Hematopoietic multipotent progenitor cell treated with erythropoietin and hydrocortisone succinate and interleukin-3 and kit ligand, for 17 days (in vitro differentiated cells): Measurements from ENCODE around the gene NPR2.

Experiments
- DNase-seq: peaks from one replicate; pipeline ENCODE4 v3.0.0-alpha.2; 2015; ENCODE audit warnings: low spot score

NPR2 gene

DNA sequence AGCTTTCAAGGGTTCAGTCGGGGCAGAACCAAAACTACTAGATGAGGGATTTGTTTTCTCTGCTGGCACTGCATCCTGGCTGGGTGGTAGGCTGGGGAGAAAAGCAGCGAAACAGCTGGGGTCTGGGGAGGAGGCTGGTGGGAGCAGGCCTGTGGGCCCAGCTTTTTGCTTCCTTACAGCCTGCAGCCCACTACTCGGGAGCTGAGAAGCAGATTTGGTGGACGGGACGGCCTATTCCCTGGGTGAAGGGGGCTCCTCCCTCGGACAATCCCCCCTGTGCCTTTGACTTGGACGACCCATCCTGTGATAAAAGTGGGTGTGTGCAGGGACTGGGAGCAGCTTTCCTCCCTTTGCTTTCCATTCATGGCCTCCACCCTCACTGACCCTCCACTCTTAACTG is 9.1 kb downstream of the NPR2 start:
- no peak for DNase-seq

DNA sequence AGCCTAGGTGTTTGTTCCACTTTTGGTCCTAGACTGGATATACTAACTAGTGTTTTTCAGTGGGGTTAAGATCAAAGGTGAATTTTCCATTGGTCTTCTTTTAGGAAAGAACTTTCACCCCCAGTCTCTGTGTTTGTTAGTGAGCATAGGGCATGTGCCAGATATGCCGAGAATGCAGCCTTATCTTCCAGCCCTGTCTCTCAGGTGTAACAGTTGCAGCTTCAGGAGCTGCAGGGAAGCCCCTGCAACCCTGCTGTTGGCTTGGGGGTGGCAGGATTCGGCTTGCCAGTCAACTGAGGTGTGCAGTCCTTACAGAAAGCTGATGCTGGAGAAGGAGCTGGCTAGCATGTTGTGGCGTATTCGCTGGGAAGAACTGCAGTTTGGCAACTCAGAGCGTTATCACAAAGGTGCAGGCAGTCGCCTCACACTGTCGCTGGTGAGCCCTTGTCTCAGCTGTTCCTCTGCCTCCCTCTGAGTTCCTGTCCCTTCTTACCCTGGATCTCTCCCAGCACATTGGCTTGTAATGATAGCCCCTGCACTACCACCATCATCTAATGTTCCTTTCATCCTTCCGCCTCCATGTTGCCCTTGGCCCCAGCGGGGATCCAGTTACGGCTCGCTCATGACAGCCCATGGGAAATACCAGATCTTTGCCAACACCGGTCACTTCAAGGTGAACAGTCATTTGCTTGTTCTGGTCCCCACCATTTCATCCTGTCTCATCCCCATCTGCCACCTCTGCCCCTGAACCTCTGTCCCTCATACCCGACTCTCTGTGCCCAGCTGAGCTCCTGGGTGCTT is 10.1 kb downstream of the NPR2 start:
- no peak for DNase-seq

DNA sequence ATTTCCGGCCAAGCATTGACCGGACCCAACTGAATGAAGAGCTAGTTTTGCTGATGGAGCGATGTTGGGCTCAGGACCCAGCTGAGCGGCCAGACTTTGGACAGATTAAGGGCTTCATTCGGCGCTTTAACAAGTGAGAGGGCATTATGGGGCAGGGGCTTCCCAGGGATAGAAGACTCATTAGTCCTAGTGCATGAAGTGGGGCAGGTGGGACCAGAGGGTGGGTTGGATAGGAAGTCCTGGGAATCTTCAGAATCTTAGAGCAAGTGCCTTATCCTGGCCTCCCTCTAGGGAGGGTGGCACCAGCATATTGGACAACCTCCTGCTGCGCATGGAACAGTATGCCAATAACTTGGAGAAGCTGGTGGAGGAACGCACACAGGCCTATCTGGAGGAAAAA is 14.7 kb downstream of the NPR2 start:
- DNase-seq = no peak

DNA sequence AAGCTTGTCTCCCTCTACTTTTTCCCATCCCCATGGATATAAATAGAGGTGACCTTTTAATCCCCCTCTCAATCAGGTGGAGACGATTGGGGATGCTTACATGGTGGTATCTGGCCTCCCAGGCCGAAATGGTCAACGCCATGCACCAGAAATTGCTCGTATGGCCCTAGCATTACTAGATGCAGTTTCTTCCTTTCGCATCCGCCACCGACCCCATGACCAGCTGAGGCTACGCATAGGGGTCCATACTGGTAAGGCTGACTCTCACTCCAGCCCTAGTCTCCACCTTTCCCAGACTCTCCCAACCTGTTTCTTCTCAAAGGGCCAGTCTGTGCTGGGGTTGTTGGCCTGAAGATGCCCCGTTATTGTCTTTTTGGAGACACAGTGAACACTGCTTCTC is 17.0 kb downstream of the NPR2 start:
- no peak for DNase-seq

DNA sequence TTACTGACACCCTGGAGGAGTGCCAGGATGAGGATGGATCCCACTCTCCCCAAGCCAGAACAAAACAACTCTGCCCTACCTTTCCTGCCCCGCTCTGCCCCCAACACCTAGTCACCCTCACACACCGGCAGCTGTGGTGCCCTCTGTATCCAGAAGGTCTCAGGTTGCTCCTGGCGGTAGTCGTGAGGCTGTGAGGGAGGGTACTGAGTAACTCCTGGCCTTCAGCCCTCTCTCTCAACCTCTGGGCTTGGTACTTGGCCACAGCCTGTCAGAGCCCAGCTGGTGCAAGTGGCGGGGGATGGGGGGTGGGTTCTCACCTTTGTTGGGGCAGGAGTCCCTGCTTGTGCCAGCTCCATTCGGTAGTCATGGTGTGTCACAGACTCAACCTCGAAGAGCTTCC is 18.7 kb downstream of the NPR2 start:
- no peak for DNase-seq

DNA sequence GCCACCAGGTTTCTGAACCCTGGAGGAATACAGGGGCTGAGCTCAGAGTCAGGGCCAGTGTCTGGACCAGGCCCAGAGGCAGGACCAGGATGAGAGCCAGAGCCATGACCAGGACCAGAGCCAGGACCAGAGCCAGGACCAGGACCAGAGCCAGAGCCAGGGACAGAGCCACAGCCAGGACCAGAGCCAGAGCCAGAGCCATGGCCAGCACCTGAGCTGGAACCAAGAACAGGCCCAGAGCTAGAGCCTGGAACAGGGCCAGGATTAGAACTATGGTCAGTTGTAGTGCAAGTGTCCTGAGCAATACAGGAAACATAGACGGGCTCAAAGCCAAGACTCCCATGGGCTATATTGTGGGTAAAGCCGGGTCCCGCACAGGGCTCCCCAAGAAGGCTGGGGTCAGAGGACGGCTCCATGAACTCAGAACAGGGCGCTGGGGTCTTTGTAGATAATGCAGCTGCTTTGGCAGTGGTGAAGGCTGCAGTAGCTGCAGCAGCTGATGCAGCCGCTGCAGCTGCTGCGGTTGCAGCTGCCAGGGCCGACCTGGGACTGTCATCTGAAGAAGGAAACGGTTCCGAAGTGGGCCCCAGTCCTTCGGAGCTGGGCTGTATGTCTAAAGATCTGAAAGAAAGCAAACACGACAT is 20.1 kb downstream of the NPR2 start:
- peak; percentile 28 for DNase-seq

DNA sequence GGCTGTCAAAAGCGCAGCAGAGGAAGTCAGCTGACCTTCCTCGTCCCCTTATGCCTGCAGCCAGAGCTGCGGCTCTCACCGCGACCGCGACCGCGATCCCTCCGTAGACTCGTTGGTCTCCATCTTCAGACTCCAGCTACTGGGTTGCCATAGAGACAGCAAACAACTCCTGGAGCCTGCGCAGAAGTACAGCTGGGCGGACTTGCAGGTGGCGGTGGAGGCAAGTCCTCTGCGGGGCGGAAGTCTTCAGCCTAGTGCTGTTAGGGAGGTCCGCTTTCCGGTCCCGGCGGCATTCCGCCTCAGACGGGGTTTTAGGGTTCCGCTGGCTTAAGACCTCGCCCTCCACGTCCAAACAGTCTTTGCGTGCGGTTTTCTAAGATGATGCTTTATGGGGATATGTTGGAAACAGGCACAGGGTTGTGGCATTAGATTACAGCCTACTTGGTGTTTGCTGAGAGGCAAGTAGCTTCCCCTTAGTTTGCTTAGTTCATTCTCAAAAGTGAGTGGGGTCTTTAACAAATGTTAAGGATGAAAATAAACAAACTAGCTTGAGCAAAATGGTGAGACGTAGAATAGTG is 20.7 kb downstream of the NPR2 start, which contains the start of gene SPAG8:
Gene SPAG8 (minus strand): TSS at position 238 of the 578 bp plus-strand sequence. CDS start 115 bp downstream, at position 123.
- DNase-seq = peak; percentile 88

DNA sequence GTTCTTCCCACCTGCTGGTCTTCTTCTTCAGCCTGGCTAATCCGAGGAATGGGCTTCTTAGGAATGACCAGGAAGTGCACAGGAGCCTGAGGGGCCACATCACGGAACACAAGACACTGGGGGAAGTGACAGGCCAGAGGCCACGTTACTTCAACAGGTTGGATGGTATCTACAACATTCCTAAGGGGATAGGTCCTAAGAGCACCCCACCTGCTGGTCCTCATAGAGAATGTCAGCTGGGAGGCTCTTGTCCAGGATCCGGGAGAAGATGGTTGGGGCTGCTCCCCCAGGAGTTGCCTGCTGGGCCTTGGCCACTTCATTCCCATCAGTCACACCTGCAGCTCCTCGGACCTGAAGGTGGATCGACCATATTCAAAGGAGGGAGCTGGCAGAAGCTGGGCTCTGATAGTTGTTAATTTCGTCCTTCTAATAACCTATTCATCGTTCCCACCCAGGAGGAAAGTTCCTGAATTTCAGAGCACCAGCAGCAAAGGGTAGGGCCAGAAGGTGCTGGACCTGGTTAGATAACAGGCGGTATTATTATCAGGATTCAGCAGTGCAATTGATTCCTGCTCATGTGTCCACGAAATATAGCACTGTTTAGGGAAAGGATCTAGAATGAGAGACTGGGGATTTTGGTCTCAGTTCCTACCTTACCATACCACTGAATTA is 22.2 kb downstream of the NPR2 start:
- DNase-seq = peak; percentile 63

DNA sequence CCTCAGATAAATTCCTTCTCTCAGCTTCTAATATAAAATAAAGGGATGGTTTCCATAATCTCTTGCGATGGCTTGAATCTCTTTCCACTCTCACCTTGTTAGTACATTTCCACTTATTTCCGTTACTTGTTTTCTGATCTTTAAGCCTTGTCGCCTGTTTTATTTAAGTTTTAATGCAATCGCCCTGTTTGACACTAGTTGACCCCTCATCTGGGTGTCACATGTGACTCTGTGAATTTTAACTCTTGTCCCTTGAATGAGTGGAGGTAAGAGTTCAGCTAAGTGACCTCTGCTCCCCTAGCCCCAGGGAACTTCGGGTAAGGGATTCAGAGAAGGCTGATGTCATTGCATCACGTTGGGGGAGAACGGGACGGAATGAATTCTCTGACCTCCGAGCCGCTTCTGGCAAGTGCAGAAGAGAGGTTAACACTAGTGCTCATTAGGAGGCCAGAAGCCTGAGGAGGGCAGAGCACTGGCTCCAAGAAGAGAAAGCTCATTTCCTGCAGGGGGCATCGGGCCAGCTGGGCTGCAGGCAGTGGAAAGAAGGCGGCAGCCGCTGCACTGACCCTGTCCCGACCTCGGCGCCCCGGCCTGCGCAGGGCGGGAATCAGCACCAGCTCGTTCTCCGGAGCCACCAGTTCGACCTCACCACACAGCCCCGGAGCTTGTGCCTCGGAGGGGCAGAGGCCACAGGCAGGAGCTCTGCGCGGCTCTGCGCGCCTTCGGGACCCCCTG is 22.9 kb downstream of the NPR2 start:
- peak; percentile 57 for DNase-seq

DNA sequence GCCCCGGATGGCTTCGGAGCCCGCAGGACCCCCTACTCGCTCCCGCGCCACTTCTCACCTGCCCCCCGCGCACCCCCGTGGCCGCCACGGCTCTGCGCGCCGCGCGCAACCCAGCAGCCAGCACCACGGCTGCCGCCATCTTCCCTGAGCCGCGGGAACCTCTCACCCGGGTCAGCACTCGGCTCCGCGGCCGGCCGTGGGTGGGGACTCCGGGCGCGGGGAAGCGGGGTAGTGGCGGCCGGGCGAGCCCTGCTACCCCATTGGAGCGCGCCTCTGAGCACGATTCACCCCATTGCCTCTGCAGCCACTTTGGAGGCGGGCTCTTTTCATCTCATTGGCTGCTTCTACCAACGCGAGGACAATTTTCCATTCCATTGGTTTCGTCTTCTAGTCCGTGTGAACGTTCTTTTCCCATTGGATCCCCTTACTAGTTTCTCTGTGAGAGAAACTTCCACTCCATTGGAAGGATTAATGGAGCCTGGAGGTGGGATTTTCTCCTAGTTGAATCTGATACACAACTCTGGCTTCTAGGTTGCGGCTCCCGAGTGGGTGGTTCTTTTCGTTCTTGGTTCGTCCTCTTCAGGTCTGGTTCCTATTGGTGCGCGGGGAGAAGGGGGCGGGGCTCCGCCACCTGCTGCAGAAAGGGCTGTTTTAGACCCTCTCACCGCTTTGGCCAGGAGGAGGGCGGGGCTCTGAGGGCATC is 23.6 kb downstream of the NPR2 start, which contains the start of gene HINT2:
Gene HINT2 (minus strand): TSS at position 202 of the 703 bp plus-strand sequence. CDS start 63 bp downstream, at position 139.
- peak; percentile 95 for DNase-seq

DNA sequence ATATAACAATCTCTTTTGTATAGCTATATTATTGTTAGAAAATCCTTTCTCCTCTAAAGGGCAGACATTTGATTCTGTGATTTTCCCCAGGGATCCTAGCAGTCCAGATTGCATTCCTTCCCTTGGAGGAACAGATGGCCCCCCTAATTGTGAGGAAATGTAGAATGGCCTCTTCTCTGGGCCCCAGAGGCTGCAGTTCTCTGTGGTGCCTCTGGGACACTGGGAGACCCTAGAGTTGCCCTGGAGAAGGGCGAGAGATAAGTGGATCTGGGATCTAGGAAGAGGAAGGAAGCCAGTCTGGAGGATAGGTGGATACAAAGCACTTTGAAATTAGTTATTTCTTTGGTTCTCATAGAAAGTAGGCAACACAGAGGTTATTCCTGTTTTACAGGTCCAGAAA is 25.3 kb downstream of the NPR2 start:
- DNase-seq = no peak

DNA sequence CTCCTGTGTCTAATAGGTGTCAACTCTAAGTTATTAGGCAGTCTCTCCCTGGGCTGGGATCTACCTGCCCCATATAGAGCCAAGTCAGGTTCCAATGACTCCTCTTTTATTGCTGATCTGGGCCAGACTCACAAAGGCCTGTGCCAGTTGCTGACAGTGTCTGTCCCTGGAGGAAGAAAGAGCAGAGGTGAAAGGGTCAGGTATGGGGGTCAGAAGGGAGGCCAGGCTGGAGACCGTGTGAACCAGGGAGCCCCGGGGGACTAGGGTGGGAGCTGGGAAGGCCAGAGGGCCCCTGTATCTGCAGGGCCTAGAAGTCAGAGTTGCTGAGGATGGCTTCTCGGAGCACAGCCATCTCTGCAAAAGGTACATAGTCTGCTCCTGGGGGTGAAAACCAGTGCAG is 26.9 kb downstream of the NPR2 start:
- no peak for DNase-seq

DNA sequence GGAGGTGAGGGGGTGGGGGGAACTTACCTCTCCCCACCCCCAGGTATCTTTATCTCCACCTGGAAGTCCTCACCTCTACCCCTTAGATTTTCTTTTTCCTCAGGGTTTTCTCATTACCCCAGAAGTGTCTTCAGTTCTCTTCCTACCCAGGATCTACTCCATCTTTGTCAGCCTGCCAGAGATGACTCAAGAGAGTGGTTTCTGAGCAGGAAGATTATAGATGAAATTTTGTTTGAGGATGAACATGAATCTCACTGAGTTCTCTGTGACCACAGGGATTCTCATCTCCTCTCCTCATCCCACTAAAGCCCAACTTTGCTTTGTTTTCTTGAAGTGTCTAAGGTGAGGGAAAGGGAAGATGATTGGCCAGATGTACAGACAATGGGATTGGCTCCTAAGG is 28.7 kb downstream of the NPR2 start:
- DNase-seq = no peak

DNA sequence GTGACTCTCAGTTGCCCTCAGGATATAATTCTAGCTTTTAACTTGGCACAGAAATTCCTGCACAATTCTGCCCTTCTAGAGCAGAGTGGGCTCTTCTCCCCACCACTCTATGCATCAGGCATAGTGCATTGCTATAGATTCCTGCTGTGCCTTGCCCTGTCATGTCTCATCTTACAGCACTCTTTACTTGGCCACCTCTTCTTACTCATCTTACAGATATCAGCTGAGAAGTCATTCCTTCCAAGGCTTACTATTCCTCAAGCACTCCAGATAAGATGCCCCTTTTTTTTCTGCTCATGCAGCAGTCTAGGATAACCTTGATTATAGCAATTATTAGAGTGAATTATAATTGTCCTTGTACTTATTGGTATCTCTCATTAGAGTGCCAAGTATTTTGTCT is 31.5 kb downstream of the NPR2 start:
- no peak for DNase-seq

DNA sequence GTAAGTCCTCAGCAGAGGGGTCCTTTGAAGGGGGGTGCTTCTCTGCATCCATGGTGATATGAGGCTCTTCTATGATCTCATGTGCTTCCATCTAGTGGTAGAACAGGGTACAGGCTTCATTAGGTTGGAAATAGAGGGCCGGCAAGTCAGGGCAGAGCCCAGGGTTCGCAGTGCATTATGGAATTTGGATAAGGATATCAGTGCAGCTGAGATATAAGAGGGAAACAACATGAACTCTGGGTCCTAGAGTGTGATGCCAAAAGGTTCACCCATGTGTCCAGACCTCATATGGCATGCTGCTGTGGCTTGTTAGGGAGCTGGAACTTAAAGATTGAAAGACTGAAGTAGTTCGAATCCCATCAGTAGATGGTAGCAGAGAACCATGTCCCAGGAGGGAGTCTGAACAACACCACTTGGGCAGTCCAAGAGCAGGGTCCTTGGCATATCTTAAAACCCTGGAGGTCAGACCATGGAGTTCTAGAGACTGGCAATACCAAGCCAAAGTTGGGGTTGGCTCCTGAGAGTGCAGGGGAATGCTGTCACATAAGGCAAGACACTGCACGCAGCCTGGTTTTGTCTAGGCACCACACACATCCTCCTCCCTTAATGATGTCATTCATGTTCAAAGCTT is 34.8 kb downstream of the NPR2 start:
- peak; percentile 83 for DNase-seq

DNA sequence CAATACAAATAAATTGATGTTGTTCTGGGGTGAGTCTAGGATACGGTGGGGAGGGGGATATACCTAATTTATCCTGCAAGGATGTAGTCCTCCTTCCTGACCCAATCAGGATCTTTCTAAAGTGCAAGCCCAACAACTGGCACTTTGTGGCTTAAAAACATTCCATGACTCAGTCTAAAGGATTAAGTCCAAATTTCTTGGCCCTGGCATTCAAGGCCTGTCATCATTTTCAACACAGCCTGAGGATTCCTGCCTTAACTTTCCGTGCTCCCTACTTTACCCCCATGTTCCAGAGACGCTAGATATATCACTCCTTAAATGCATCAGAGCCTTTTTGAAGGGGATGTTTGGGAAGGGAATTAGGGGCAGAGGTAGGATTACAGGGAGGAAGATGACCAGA is 36.1 kb downstream of the NPR2 start:
- DNase-seq = no peak

DNA sequence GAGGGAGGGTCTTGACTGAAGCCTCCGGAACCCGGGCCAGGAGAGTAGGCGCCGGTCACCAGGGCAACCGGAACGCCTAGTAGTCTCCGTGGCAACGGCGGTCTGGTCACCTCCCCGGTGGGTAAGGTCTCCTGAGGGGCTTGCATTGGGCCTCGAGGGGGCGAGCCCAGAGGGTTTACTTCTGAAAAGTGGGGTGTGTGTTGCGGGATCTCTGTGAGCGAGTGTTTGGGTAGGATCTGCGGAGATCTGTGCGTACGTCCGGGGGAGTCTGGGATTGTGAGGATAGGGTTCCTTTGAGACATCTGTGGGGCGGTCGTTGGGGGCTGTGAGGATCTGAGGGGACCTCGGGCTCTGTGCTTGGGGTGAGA is 37.3 kb downstream of the NPR2 start, which contains the start of gene FAM221B:
Gene FAM221B (minus strand): TSS at position 17 of the 368 bp plus-strand sequence. CDS start 2,571 bp downstream, outside the sequence.
- DNase-seq = no peak

DNA sequence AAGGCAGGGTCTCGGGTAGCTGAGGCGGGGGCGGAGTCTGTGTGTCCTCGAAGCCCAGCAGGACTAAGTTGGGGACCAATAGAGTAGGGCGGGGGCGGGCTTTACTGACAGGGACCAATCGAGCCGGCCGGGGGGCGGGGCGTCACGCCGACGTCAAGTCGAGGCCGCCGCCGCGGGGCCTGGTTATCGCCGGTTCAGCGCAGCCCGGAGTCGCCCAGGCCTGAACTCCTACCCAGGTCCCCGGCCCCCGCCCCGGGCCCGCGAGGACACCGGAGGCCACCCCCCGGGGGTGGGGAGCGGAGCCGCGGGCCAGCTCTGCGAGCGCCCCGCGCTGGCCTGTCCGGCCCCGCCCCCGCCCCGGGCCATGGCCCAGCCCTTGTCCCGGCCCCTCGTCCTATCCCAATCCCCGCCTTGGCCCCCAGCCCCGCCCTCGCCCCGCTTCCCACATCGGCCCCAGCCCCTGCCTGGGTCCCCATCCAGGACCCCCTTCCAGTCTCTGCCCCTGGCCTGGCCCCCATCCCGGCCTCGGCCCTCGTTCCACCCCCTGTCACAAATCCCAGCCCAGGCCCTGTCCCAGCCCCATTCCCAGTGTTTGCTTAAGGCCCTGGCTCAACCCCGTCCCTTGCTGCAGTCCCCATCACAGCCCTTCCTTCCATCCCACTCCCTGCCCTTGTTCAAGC is 37.8 kb downstream of the NPR2 start, which contains the start of gene TMEM8B:
Gene TMEM8B (plus strand): TSS at position 145 of the 680 bp plus-strand sequence. CDS start 220 bp downstream, at position 365.
- peak; percentile 90 for DNase-seq

DNA sequence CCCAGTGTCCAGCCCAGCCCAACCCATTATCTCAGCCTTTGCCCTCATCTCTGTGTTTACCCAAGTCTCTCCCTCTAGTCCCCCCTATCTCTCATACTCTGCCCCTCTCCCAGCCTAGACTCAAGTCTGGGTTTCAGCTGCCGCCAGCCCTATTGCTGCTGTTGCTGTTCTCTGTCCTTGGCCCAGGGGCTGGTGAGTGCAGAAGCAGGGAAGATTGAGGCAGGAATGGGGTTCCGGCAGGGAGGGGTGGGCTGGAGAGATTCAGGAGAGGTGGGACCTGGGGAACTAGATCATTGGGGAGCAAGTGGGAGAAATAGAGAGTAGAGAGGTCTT is 38.3 kb downstream of the NPR2 start:
- no peak for DNase-seq

DNA sequence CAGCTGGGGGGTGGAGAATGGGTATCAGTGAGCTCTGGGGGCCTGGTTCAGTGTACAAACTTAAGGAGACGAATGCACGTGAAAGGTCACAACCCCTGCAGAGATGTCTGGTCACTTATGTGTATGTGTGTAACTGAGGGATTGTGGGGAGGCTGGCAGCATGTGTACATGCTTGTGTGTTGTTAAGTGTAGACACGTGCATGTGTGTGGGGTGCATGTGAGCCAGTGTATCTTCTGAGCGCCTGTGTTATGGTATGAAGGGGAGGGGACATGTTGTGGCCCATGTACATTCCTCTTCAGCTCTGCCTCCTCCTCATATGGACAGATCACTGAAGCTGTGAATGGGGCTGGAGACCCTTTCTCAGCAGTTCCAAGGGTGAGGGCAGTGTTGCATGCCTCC is 39.6 kb downstream of the NPR2 start:
- DNase-seq = no peak
